NT2/D1 (cell line): Measurements from ENCODE around the gene ERBB4.

Experiments used
- SUZ12 ChIP-seq: IDR thresholded peaks from 2 replicates; pipeline ENCODE4 v1.6.1; 2011; ENCODE audit not compliant: insufficient read length, insufficient read depth; ENCODE audit errors: extremely low read depth
- YY1 ChIP-seq: IDR thresholded peaks from 2 replicates; pipeline ENCODE4 v1.6.1; 2011; ENCODE audit not compliant: insufficient read length, insufficient read depth
- ZNF274 ChIP-seq: IDR thresholded peaks from 2 replicates; pipeline ENCODE4 v1.6.1; 2011; ENCODE audit warnings: mild to moderate bottlenecking, low read depth, low read length

GRCh38 chr2:211367711-211368110 lies 1170.9 kb downstream of the ERBB4 start:
- TF ChIP-seq YY1 (no peak), SUZ12 (no peak), ZNF274 (no peak)
